IMR-90 (cell line): ENCODE measurements around the gene MAPRE3. TPM values are rescaled to one million over a fixed set of nuclear protein-coding genes. Genes with fewer than 3 reads are reported as not detected.

ENCODE experiments used
- ATAC-seq: fragments of 200-7000 bp; cut with Tn5 transposase; 2 replicates; pipeline ENCODE4 v1.9.1; 2020; ENCODE audit warnings: low read depth, mild to moderate bottlenecking, moderate library complexity
- BruUV-seq: library from RNA; stranded (reverse); fragments of 400-500 nt; replicated peaks from 2 replicates; lab custom pipeline; 2021; lab: Mats Ljungman, UMichigan
- CTCF ChIA-PET: fragments of 300-600 bp; formaldehyde crosslinking; extraction: SDS; loops from one replicate; lab custom pipeline; 2021; ENCODE audit warnings: antibody characterized with exemption; lab: Yijun Ruan, JAX
- POLR2A ChIA-PET: fragments of 300-600 bp; sonication (Branson Sonifier 250); formaldehyde crosslinking; loops from one replicate; lab custom pipeline; 2022; ENCODE audit warnings: antibody characterized with exemption; ENCODE audit not compliant: unreplicated experiment; lab: Charles Lee
- DNase-seq: peaks from one replicate; pipeline ENCODE4 v3.0.0; 2013
- H2AFZ ChIP-seq: replicated peaks from 2 replicates; pipeline ENCODE3; 2013; ENCODE audit warnings: low read length, mild to moderate bottlenecking; ENCODE audit not compliant: poor library complexity
- H2AK5ac ChIP-seq: 2 replicates; pipeline ENCODE4 v1.6.1; 2013; ENCODE audit warnings: low read depth, low read length, inconsistent platforms
- H2AK9ac ChIP-seq: replicated peaks from 2 replicates; pipeline ENCODE3; 2013; ENCODE audit warnings: mild to moderate bottlenecking, low read depth, low read length, moderate library complexity; ENCODE audit not compliant: poor library complexity
- H2BK120ac ChIP-seq: 2 replicates; pipeline ENCODE4 v1.6.1; 2013; ENCODE audit warnings: low read depth, low read length, inconsistent platforms
- H2BK15ac ChIP-seq: 3 replicates; pipeline ENCODE4 v1.6.1; 2013; ENCODE audit warnings: low read depth, low read length, inconsistent platforms
- H2BK20ac ChIP-seq: 2 replicates; pipeline ENCODE4 v1.6.1; 2013; ENCODE audit warnings: low read depth, mild to moderate bottlenecking, inconsistent platforms, low read length, moderate library complexity
- H2BK5ac ChIP-seq: 2 replicates; pipeline ENCODE4 v1.6.1; 2013; ENCODE audit warnings: mild to moderate bottlenecking, low read depth, low read length, inconsistent platforms; ENCODE audit not compliant: poor library complexity, severe bottlenecking
- H3K14ac ChIP-seq: replicated peaks from 2 replicates; pipeline ENCODE4 v1.6.1; 2013; ENCODE audit warnings: low read depth, low read length, inconsistent platforms
- H3K18ac ChIP-seq: 2 replicates; pipeline ENCODE4 v1.6.1; 2013; ENCODE audit warnings: low read depth, low read length, control low read depth
- H3K23ac ChIP-seq: 2 replicates; pipeline ENCODE4 v1.6.1; 2013; ENCODE audit warnings: low read depth, low read length, inconsistent platforms
- H3K27ac ChIP-seq: 2 replicates; pipeline ENCODE4 v1.5.1; 2013; ENCODE audit warnings: mild to moderate bottlenecking, control low read depth, low read length; ENCODE audit not compliant: insufficient read depth
- H3K27me3 ChIP-seq: 2 replicates; pipeline ENCODE4 v1.6.1; 2013; ENCODE audit warnings: low read length; ENCODE audit not compliant: control insufficient read depth, insufficient read depth
- H3K36me3 ChIP-seq: 2 replicates; pipeline ENCODE4 v1.6.1; 2013; ENCODE audit warnings: low read length, mixed read lengths; ENCODE audit not compliant: control insufficient read depth, insufficient read depth
- H3K4ac ChIP-seq: 2 replicates; pipeline ENCODE4 v1.6.1; 2013; ENCODE audit warnings: low read depth, low read length, inconsistent platforms
- H3K4me1 ChIP-seq: 2 replicates; pipeline ENCODE4 v1.6.1; 2013; ENCODE audit warnings: low read length, mixed read lengths; ENCODE audit not compliant: control insufficient read depth, insufficient read depth
- H3K4me2 ChIP-seq: 2 replicates; pipeline ENCODE4 v1.6.1; 2013; ENCODE audit warnings: low read depth, mild to moderate bottlenecking, control low read depth, low read length, moderate library complexity
- H3K4me3 ChIP-seq: 2 replicates; pipeline ENCODE4 v1.5.1; 2013; ENCODE audit warnings: low read depth, mild to moderate bottlenecking, control low read depth, low read length, moderate library complexity; ENCODE audit not compliant: insufficient read depth
- H3K56ac ChIP-seq: 2 replicates; pipeline ENCODE4 v1.6.1; 2013; ENCODE audit warnings: low read length, inconsistent platforms; ENCODE audit not compliant: insufficient read depth; ENCODE audit errors: extremely low read depth
- H3K79me1 ChIP-seq, 2 experiments: 2 replicates each; pipeline ENCODE4 v1.6.1; 2013; ENCODE audit warnings: low read length in 2 of 2, inconsistent platforms in 1 of 2, low read depth in 1 of 2
- H3K9ac ChIP-seq: 2 replicates; pipeline ENCODE4 v1.6.1; 2013; ENCODE audit warnings: low read depth, low read length, control low read depth
- H3K9me1 ChIP-seq: 2 replicates; pipeline ENCODE4 v1.6.1; 2013; ENCODE audit warnings: low read length, inconsistent platforms; ENCODE audit not compliant: insufficient read depth
- H3K9me3 ChIP-seq: 2 replicates; pipeline ENCODE4 v1.6.1; 2013; ENCODE audit warnings: low read length; ENCODE audit not compliant: control insufficient read depth, insufficient read depth
- H4K20me1 ChIP-seq: 2 replicates; pipeline ENCODE4 v1.6.1; 2013; ENCODE audit warnings: low read length, inconsistent platforms; ENCODE audit not compliant: insufficient read depth
- H4K5ac ChIP-seq: 2 replicates; pipeline ENCODE4 v1.6.1; 2013; ENCODE audit warnings: mild to moderate bottlenecking, low read depth, low read length, control low read depth
- H4K8ac ChIP-seq, 2 experiments: 2 replicates each; pipeline ENCODE4 v1.6.1; 2013; ENCODE audit warnings: low read depth in 2 of 2, low read length in 2 of 2, control low read depth in 1 of 2, inconsistent platforms in 1 of 2
- H4K91ac ChIP-seq: 2 replicates; pipeline ENCODE4 v1.6.1; 2013; ENCODE audit warnings: low read depth, low read length, inconsistent platforms; ENCODE audit not compliant: insufficient read depth
- BHLHE40 ChIP-seq: fragments of 150-350 bp; IDR thresholded peaks from 2 replicates; pipeline ENCODE4 v1.6.1; 2016; ENCODE audit warnings: mild to moderate bottlenecking, low read depth, low read length
- CEBPB ChIP-seq: IDR thresholded peaks from 2 replicates; pipeline ENCODE4 v1.6.1; 2012; ENCODE audit warnings: low read depth, low read length, improper control_type of control experiment
- CHD1 ChIP-seq: IDR thresholded peaks from 2 replicates; pipeline ENCODE4 v1.6.1; 2012; ENCODE audit warnings: low read depth, low read length, improper control_type of control experiment
- FOS ChIP-seq: fragments of 150-350 bp; IDR thresholded peaks from 2 replicates; pipeline ENCODE4 v1.6.1; 2016; ENCODE audit warnings: low read depth, low read length
- MAFK ChIP-seq: IDR thresholded peaks from 2 replicates; pipeline ENCODE4 v1.6.1; 2012; ENCODE audit warnings: low read depth, low read length, improper control_type of control experiment
- MAZ ChIP-seq: IDR thresholded peaks from 2 replicates; pipeline ENCODE4 v1.6.1; 2012; ENCODE audit warnings: low read depth, mild to moderate bottlenecking, low read length, improper control_type of control experiment, moderate library complexity, borderline replicate concordance
- MXI1 ChIP-seq: IDR thresholded peaks from 2 replicates; pipeline ENCODE4 v1.6.1; 2012; ENCODE audit warnings: low read depth, mild to moderate bottlenecking, low read length, moderate library complexity, borderline replicate concordance
- NFE2L2 ChIP-seq: fragments of 150-350 bp; IDR thresholded peaks from 2 replicates; pipeline ENCODE4 v1.6.1; 2016; ENCODE audit warnings: low read depth, mild to moderate bottlenecking, low read length
- POLR2A ChIP-seq: IDR thresholded peaks from 2 replicates; pipeline ENCODE4 v1.6.1; 2012; ENCODE audit warnings: mild to moderate bottlenecking, low read depth, low read length
- RAD21 ChIP-seq: IDR thresholded peaks from 2 replicates; pipeline ENCODE4 v1.6.1; 2012; ENCODE audit warnings: low read length, improper control_type of control experiment
- RCOR1 ChIP-seq: IDR thresholded peaks from 2 replicates; pipeline ENCODE4 v1.6.1; 2012; ENCODE audit warnings: mild to moderate bottlenecking, low read length, improper control_type of control experiment; ENCODE audit not compliant: insufficient replicate concordance
- RFX5 ChIP-seq: IDR thresholded peaks from 2 replicates; pipeline ENCODE4 v1.8.0; 2012; ENCODE audit warnings: low read depth, mild to moderate bottlenecking, low read length, moderate library complexity
- SMC3 ChIP-seq: fragments of 150-350 bp; IDR thresholded peaks from 2 replicates; pipeline ENCODE4 v1.6.1; 2016; ENCODE audit warnings: low read depth, mild to moderate bottlenecking, antibody characterized with exemption, low read length, moderate library complexity
- WGBS, 2 experiments: methylation state at CpG; one replicate each; pipeline versions ENCODE4 v1.1.5 to v1.1.7; 2013; ENCODE audit warnings: missing lambda C conversion rate in 2 of 2; ENCODE audit not compliant: insufficient read length in 1 of 2; ENCODE audit errors: extremely low coverage in 2 of 2; 5-methylcytosine and 5-hydroxymethylcytosine counted together
- dilution Hi-C: fragments of 300-500 bp; cut with HindIII; formaldehyde crosslinking; loops from one replicate; pipeline ENCODE4 v1.14.3; 2018; ENCODE audit warnings: low sequenced_read_pairs; ENCODE audit not compliant: unreplicated experiment
- in situ Hi-C: fragments of 300-500 bp; cut with MboI; formaldehyde crosslinking; loops from 3 replicates; pipeline ENCODE4 v1.14.3; 2019; ENCODE audit warnings: low sequenced_read_pairs, inconsistent platforms, mixed read lengths
- intact Hi-C: fragments of 100-400 bp; cut with micrococcal nuclease; formaldehyde crosslinking; loops from 2 replicates; pipeline ENCODE4 v1.10.0; 2022
- polyA plus RNA-seq, 3 experiments: library from polyadenylated mRNA; depleted of rRNA; stranded (reverse); fragments of >200 nt; gene quantifications; 2 replicates each; pipeline ENCODE4 v1.2.3, GENCODE V29; 2012; ENCODE audit warnings: low replicate concordance in 1 of 3
- total RNA-seq: library from RNA; depleted of rRNA; stranded (reverse); fragments of >200 nt; gene quantifications from 2 replicates; pipeline ENCODE4 v1.2.3, GENCODE V29; 2012
- TF ChIP-seq, protein P1 (sequence below): fragments of 150-350 bp; IDR thresholded peaks from 2 replicates; pipeline ENCODE4 v1.6.1; 2016; ENCODE audit warnings: low read depth, mild to moderate bottlenecking, low read length, moderate library complexity, borderline replicate concordance
- TF ChIP-seq, protein P2 (sequence below): conservative IDR thresholded peaks from 2 replicates; pipeline ENCODE4 v1.5.1; 2012; ENCODE audit warnings: mild to moderate bottlenecking, low read depth, low read length, improper control_type of control experiment
- TF ChIP-seq, protein P3 (sequence below): fragments of 150-350 bp; IDR thresholded peaks from 2 replicates; pipeline ENCODE4 v1.6.1; 2017; ENCODE audit warnings: mild to moderate bottlenecking, antibody characterized with exemption, low read length, low read depth

MAPRE3 gene
- total and polyA plus RNA-seq, 2 of the 4 experiments (the other 2 are of a cell fraction), result 1.8 to 20.3 TPM

DNA sequence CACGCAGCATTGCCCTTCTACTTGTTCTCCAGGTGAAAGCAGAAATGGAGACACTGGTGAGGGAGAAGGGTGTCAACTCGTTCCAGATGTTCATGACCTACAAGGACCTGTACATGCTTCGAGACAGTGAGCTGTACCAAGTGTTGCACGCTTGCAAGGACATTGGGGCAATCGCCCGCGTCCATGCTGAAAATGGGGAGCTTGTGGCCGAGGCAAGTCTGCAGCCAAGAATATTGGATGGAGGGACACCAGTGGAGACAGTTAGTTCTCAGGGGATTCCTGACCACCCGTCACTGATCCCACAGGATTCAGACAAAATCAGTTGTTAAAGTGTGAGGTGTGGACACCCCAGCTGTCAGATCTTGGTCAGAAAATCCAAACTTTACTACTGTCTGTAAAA, 43.2 kb upstream of the MAPRE3 start:
- H4K91ac ChIP-seq, result no peak overlapping the region
- no peak for ATAC-seq
- in situ Hi-C loops (no loop called here), dilution Hi-C loops (no loop called here), intact Hi-C loops (no loop called here)
- peaks cover 8% of the 10 kb centered on the region; the same call in 1 of the 2 replicates for H3K4me1 ChIP-seq
- no peaks in the 10 kb centered on the region for H3K36me3 ChIP-seq
- CTCF ChIA-PET, result no interaction called here
- no peak overlapping the region for H4K8ac ChIP-seq
- no peaks in the 10 kb centered on the region for H3K9me1 ChIP-seq
- H2AK5ac ChIP-seq, result no peak overlapping the region
- BruUV-seq, result no TSS peak
- no peak overlapping the region for H2AFZ ChIP-seq
- H2BK120ac ChIP-seq, result no peak overlapping the region
- no peaks in the 10 kb centered on the region for H4K20me1 ChIP-seq
- POLR2A ChIA-PET, result no interaction called here
- no peak overlapping the region for H2BK5ac ChIP-seq
- no peaks in the 10 kb centered on the region for H3K9me3 ChIP-seq
- H3K79me1 ChIP-seq, result no peaks in the 10 kb centered on the region
- no peak overlapping the region for H4K5ac ChIP-seq
- no peak overlapping the region for H3K23ac ChIP-seq
- H3K4ac ChIP-seq, result no peak overlapping the region
- H2AK9ac ChIP-seq, result no peak overlapping the region
- no peak overlapping the region for H3K9ac ChIP-seq
- H3K27ac ChIP-seq, result no peak overlapping the region
- no peak overlapping the region for H2BK20ac ChIP-seq
- H3K4me3 ChIP-seq, result no peak overlapping the region
- H3K4me2 ChIP-seq, result no peak overlapping the region
- no peak overlapping the region; the same call in 1 of the 2 replicates for H3K56ac ChIP-seq
- 94% methylated on average over 4 of the region's 9 CpGs; no CpG with 5 or more reads in 1 of the 2 experiments for WGBS, 2 experiments
- peaks cover 27% of the 10 kb centered on the region for H3K27me3 ChIP-seq
- no peak for DNase-seq
- H3K14ac ChIP-seq, result no peak overlapping the region
- TF ChIP-seq SMC3 (no peak), BHLHE40 (no peak), CHD1 (no peak), MAZ (no peak), RFX5 (no peak), MXI1 (no peak), FOS (no peak), CEBPB (no peak), RCOR1 (no peak), RAD21 (no peak), POLR2A (no peak), NFE2L2 (no peak), MAFK (no peak)
- TF ChIP-seq, protein P1, sequence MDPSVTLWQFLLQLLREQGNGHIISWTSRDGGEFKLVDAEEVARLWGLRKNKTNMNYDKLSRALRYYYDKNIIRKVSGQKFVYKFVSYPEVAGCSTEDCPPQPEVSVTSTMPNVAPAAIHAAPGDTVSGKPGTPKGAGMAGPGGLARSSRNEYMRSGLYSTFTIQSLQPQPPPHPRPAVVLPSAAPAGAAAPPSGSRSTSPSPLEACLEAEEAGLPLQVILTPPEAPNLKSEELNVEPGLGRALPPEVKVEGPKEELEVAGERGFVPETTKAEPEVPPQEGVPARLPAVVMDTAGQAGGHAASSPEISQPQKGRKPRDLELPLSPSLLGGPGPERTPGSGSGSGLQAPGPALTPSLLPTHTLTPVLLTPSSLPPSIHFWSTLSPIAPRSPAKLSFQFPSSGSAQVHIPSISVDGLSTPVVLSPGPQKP, result no peak
- TF ChIP-seq, protein P2, sequence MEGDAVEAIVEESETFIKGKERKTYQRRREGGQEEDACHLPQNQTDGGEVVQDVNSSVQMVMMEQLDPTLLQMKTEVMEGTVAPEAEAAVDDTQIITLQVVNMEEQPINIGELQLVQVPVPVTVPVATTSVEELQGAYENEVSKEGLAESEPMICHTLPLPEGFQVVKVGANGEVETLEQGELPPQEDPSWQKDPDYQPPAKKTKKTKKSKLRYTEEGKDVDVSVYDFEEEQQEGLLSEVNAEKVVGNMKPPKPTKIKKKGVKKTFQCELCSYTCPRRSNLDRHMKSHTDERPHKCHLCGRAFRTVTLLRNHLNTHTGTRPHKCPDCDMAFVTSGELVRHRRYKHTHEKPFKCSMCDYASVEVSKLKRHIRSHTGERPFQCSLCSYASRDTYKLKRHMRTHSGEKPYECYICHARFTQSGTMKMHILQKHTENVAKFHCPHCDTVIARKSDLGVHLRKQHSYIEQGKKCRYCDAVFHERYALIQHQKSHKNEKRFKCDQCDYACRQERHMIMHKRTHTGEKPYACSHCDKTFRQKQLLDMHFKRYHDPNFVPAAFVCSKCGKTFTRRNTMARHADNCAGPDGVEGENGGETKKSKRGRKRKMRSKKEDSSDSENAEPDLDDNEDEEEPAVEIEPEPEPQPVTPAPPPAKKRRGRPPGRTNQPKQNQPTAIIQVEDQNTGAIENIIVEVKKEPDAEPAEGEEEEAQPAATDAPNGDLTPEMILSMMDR, result no peak
- TF ChIP-seq, protein P3, sequence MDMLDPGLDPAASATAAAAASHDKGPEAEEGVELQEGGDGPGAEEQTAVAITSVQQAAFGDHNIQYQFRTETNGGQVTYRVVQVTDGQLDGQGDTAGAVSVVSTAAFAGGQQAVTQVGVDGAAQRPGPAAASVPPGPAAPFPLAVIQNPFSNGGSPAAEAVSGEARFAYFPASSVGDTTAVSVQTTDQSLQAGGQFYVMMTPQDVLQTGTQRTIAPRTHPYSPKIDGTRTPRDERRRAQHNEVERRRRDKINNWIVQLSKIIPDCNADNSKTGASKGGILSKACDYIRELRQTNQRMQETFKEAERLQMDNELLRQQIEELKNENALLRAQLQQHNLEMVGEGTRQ, result no peak
- H2BK15ac ChIP-seq, result no peak overlapping the region
- H3K18ac ChIP-seq, result no peak overlapping the region
